Gastrocnemius medialis (tissue), 4 donors: ENCODE measurements around the gene PROSER3.

Source experiments
- CTCF ChIP-seq, 5 experiments: fragments of 450-650 bp in 3 of 5; fragments of 200-600 bp in 2 of 5; sonication (generic) in 2 of 5; IDR thresholded peaks in 4 of 5; conservative IDR thresholded peaks in 1 of 5; 1 replicate in 4 of 5; 2 replicates in 1 of 5; pipeline ENCODE4 v1.5.1; 2016 to 2019; ENCODE audit warnings: antibody characterized with exemption in 5 of 5, mild to moderate bottlenecking in 3 of 5, moderate library complexity in 3 of 5
- POLR2A ChIP-seq, 2 donors: fragments of 450-650 bp; IDR thresholded peaks; one replicate each; pipeline ENCODE4 v1.6.1; 2017; ENCODE audit warnings: antibody characterized with exemption in 2 of 2, mild to moderate bottlenecking in 2 of 2, moderate library complexity in 2 of 2

GRCh38 chr19:35740423-35741202, 17.4 kb upstream of the PROSER3 start:
- TF ChIP-seq CTCF (IDR thresholded peaks at IDR 0.05 in 4 of 5, conservative IDR thresholded peaks at IDR 0.05 in 1 of 5): peak in 3 of 5 experiments; percentile 9 to 34 (median 24)
- TF ChIP-seq POLR2A (IDR thresholded peaks at IDR 0.05): peak in 1 of 2 donors; percentile 56
